Activated CD8-positive, alpha-beta T cell treated with anti-CD3 and anti-CD28 coated beads, Interleukin-2, amount 10 ng/mL, durations not matched to agents 7 days and 5 days (primary cell): ENCODE results near the gene HTT-AS. TPM values are rescaled to one million over a fixed set of nuclear protein-coding genes. Genes with fewer than 3 reads are reported as not detected.
A peak's percentile ranks its signal among the peaks of the same experiment; 100 is the strongest.

ENCODE experiments used
- ATAC-seq: fragments of 150-1000 bp; cut with Tn5 transposase; one replicate; pipeline ENCODE4 v1.10.0; 2021; ENCODE audit warnings: moderate library complexity
- CTCF ChIA-PET: fragments of 350-600 bp; sonication (Branson Sonifier 250); formaldehyde crosslinking; loops from one replicate; lab custom pipeline; 2021; ENCODE audit warnings: antibody characterized with exemption; lab: Charles Lee
- POLR2A ChIA-PET: fragments of 350-600 bp; sonication (Branson Sonifier 250); formaldehyde crosslinking; loops from one replicate; lab custom pipeline; 2021; ENCODE audit warnings: antibody characterized with exemption; lab: Charles Lee
- DNase-seq: peaks from one replicate; pipeline ENCODE4 v3.0.0-alpha.2; 2020
- H3K27ac Mint-ChIP-seq: one replicate; pipeline ENCODE4 v1.8.0; 2021; ENCODE audit warnings: mild to moderate bottlenecking, mixed read lengths
- H3K27me3 Mint-ChIP-seq: one replicate; pipeline ENCODE4 v1.8.0; 2021; ENCODE audit warnings: low read depth, mixed read lengths
- H3K36me3 Mint-ChIP-seq: one replicate; pipeline ENCODE4 v1.8.0; 2021; ENCODE audit warnings: low read depth, mixed read lengths
- H3K4me1 Mint-ChIP-seq: one replicate; pipeline ENCODE4 v1.8.0; 2021; ENCODE audit warnings: low read depth, mixed read lengths
- H3K4me3 Mint-ChIP-seq: one replicate; pipeline ENCODE4 v1.8.0; 2021; ENCODE audit warnings: mild to moderate bottlenecking, mixed read lengths
- H3K9me3 Mint-ChIP-seq: one replicate; pipeline ENCODE4 v1.8.0; 2022; ENCODE audit warnings: mixed read lengths; ENCODE audit not compliant: insufficient read depth
- total RNA-seq, 2 experiments: library from RNA; stranded (reverse); gene quantifications; one replicate each; pipeline ENCODE4 v1.2.3, GENCODE V29; 2021

HTT-AS gene
- total RNA-seq, 2 experiments from 2014 or later, result not detected

DNA sequence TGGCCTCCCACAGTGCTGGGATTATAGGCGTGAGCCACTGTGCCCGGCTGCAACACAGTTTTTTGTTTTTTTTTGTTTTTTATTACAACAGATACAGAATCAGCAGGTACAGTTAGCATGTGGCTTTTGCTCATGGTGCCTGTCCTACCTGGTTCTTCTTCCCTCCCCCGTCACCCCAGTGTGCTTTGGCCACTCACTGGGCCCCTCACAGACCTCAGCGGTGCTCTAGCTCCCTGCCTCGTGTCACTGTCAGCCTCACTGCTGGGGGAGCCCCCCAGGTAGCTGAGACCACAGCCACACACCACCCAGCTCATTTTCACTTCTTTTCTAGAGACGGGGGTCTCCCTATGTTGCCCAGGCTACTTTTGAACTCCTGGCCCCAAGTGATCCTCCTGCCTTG lies 38.7 kb downstream of the HTT-AS start:
- DNase-seq (no peak), ATAC-seq (no peak)
- Mint-ChIP-seq H3K36me3 (no peaks in the 10 kb centered on the region), H3K4me1 (peaks cover 31% of the 10 kb centered on the region), H3K27ac (peak overlapping the region; percentile 49), H3K4me3 (no peak overlapping the region), H3K9me3 (no peaks in the 10 kb centered on the region), H3K27me3 (peaks cover 13% of the 10 kb centered on the region)
- POLR2A ChIA-PET, result no interaction called here
- CTCF ChIA-PET, result no interaction called here

DNA sequence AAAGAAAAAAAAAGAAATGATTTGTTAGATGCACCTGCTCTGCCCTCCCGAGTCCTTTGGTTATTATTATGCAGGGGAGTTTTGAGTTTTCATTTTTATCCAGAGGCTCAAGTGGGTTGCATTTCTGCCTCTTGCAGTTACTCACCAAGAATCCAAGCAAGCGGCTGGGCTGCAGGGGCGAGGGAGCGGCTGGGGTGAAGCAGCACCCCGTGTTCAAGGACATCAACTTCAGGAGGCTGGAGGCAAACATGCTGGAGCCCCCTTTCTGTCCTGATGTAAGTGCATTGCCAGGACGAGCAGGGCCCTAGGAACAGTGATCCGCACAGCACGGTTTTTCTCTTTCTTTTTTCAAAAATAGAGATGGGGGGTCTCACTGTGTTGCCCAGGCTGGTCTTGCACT lies 39.1 kb downstream of the HTT-AS start:
- ATAC-seq (no peak), DNase-seq (no peak)
- Mint-ChIP-seq H3K9me3 (no peaks in the 10 kb centered on the region), H3K4me3 (no peak overlapping the region), H3K27me3 (peaks cover 13% of the 10 kb centered on the region), H3K4me1 (peaks cover 27% of the 10 kb centered on the region), H3K36me3 (no peaks in the 10 kb centered on the region), H3K27ac (no peak overlapping the region)
- ChIA-PET CTCF (no interaction called here), POLR2A (no interaction called here)

DNA sequence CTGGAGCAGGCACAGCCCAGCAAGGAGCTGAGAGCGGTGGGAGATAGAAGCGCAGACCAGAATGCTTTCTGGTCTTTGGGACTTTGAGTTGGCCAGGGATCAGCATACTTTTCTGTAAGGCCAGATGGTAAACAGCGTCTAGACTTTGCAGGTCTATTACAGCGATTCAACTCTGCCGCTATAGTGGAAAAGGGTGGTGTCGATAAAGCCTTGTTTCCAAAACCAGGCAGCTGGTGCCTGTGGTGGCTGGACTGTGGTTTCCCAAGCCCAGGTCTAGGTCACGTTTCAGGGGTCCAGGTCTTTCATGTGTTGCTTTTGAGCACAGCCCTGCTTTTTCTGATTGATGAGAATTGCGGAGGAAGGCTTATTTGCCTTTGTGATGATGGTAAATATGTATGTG lies 40.1 kb downstream of the HTT-AS start:
- DNase-seq, result no peak
- POLR2A ChIA-PET, result no interaction called here
- ATAC-seq, result no peak
- Mint-ChIP-seq H3K9me3 (no peaks in the 10 kb centered on the region), H3K4me1 (peaks cover 22% of the 10 kb centered on the region), H3K27me3 (peaks cover 13% of the 10 kb centered on the region), H3K27ac (no peak overlapping the region), H3K4me3 (no peak overlapping the region), H3K36me3 (no peaks in the 10 kb centered on the region)
- CTCF ChIA-PET, result interaction anchor here (1.3 kb wide), 1 partner anchor 21 kb away, joined by 3 read pairs; no protein-coding TSS in a partner anchor

DNA sequence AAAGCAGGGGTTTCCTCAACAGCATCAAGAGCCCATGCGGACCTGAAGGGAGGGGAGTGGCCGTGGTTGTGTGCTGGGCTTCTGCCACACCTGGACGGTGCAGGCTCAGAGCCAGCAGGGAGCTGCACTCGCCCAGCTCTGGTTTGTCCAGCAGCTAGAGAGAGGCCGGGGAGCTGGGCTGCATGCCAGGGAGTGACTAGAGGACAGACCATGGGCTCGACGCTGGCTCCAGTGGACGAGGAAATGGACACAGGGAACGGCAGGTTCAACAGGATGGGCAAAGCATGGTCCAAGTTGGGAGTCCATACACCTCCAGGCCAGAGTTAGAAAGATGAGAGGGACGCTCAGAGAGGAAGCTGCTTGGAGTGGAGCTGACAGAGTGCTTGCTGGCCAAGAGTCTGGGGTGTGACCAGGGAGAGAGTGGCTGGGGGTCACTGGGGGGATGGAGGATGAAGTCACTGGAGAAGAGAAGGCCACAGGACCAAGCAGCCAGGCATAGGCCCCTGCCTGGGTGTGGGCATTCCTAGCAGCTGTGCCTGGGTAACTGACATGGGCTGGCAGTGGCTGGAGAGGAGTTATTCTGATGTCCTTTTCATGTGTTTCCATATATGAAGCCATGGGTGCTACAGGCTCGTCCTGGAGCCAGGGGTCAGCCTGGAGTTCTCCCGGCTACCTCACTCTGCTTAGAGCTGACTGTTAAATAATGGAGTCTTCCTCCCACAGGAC lies 42.8 kb downstream of the HTT-AS start:
- DNase-seq, result no peak
- CTCF ChIA-PET, result no interaction called here
- Mint-ChIP-seq H3K36me3 (no peaks in the 10 kb centered on the region), H3K27me3 (peaks cover 6% of the 10 kb centered on the region), H3K9me3 (no peaks in the 10 kb centered on the region), H3K4me3 (no peak overlapping the region), H3K27ac (no peak overlapping the region), H3K4me1 (no peaks in the 10 kb centered on the region)
- POLR2A ChIA-PET, result no interaction called here
- ATAC-seq, result no peak

DNA sequence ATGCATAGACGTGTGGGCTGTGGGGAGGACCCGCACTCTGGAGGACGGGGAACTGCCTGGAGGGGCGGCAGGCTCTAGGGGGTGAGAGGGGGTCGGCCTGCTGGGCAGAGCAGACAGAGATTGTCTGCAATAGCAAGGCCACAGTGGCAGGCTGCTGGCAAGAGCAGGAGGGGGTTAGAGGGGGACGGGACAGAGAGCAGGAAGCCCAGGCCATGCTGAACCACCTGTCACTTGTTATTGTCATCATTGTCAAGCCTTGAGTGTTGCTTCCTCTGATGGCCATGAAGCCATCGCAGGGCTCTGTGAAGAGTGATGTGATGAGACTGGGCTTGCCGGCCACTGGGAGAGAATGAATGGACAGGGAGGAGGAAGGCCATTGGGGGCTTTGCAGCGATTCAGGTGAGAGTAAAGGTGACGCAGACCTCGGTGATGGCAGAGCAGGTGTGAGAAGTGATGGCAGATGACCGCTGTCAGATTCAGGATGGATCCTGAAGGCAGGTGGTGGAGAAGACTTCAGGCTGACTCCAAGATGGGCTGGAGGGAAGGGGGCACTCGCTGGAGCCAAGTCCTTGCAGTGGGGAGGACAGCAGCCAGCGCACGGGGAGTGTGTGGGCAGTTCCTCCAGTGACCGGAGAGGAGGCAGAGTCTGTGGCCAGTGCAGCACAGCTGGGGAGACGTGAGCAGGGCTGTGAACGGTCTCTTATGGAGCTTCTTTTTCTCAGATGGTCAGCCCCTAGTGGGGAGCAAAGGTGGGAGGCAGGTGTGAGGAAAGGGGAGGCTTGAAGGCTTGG lies 43.6 kb downstream of the HTT-AS start:
- H3K4me3 Mint-ChIP-seq, result no peak overlapping the region

DNA sequence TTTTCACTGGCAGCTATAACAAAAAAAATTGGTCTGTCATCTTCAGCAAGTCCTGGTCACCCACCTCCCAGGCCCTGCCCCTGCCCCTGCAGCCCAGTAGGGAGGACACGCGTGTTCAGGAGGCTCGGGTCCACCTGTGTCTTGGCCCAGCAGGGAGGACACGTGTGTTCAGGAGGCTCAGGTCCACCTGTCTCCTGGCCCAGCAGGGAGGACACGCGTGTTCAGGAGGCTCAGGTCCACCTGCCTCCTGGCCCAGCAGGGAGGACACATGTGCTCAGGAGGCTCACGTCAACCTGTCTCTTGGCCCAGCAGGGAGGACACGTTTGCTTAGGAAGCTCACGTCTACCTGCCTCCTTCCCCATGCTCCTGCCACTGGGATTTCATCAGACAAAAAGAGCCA lies 44.9 kb downstream of the HTT-AS start:
- ATAC-seq (no peak), DNase-seq (no peak)
- Mint-ChIP-seq H3K4me1 (no peaks in the 10 kb centered on the region), H3K36me3 (no peaks in the 10 kb centered on the region), H3K27ac (no peak overlapping the region), H3K4me3 (no peak overlapping the region), H3K9me3 (no peaks in the 10 kb centered on the region), H3K27me3 (no peaks in the 10 kb centered on the region)
- CTCF ChIA-PET, result no interaction called here
- POLR2A ChIA-PET, result no interaction called here

More for the DNA sequence above, 43.6 kb downstream of the HTT-AS start:
- no peaks in the 10 kb centered on the region for H3K4me1 Mint-ChIP-seq
- H3K27me3 Mint-ChIP-seq, result peaks cover 1% of the 10 kb centered on the region
- H3K36me3 Mint-ChIP-seq, result no peaks in the 10 kb centered on the region
- no peak for ATAC-seq
- H3K9me3 Mint-ChIP-seq, result no peaks in the 10 kb centered on the region
- ChIA-PET CTCF (no interaction called here), POLR2A (no interaction called here)
- DNase-seq, result no peak
- H3K27ac Mint-ChIP-seq, result no peak overlapping the region

DNA sequence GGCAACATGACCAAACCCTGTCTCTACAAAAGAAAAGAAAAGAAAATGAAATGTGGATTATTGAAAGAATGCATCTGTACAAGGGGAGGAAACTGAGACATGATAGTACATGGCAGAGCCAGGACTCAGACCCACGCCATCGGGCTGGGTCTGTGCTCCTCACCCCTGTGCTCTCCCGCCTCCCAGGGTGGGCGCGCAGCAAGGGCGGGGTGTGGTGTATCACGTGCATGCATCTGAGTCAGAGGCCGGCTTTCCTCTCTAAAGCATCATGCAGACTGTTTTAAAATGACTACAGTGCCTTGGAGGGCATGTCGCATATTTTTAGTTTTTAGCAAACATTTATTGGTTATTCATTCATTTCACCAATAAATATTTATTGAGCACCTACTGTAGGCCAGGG lies 47.8 kb downstream of the HTT-AS start:
- no peak for ATAC-seq
- POLR2A ChIA-PET, result no interaction called here
- no peaks in the 10 kb centered on the region for H3K36me3 Mint-ChIP-seq
- H3K4me1 Mint-ChIP-seq, result no peaks in the 10 kb centered on the region
- CTCF ChIA-PET, result no interaction called here
- H3K27ac Mint-ChIP-seq, result no peak overlapping the region
- peaks cover 2% of the 10 kb centered on the region for H3K27me3 Mint-ChIP-seq
- H3K9me3 Mint-ChIP-seq, result no peaks in the 10 kb centered on the region
- no peak for DNase-seq
- no peak overlapping the region for H3K4me3 Mint-ChIP-seq

DNA sequence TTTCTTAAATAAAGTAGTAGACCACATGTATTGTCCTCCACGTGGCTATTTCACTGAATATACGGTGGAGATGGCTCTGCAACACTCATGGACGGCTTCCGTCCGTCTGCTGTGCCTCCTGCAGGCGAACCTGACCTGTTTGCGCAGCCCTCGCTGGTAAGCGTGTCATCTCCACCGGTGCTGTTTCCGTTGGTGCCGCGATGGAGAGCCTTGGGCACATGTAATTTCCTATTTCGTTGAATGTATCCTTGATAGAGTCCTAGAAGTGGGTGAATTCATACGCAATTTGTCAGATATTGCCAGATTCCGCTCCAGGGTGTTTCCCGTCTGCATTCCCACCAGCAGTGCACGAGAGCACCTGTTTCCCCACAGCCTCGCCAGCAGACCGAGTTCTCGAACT lies 48.5 kb downstream of the HTT-AS start:
- no peaks in the 10 kb centered on the region for H3K36me3 Mint-ChIP-seq
- H3K4me3 Mint-ChIP-seq, result no peak overlapping the region
- ATAC-seq, result no peak
- CTCF ChIA-PET, result no interaction called here
- H3K27me3 Mint-ChIP-seq, result peaks cover 2% of the 10 kb centered on the region
- H3K9me3 Mint-ChIP-seq, result no peaks in the 10 kb centered on the region
- H3K4me1 Mint-ChIP-seq, result no peaks in the 10 kb centered on the region
- no peak for DNase-seq
- no peak overlapping the region for H3K27ac Mint-ChIP-seq
- POLR2A ChIA-PET, result no interaction called here

DNA sequence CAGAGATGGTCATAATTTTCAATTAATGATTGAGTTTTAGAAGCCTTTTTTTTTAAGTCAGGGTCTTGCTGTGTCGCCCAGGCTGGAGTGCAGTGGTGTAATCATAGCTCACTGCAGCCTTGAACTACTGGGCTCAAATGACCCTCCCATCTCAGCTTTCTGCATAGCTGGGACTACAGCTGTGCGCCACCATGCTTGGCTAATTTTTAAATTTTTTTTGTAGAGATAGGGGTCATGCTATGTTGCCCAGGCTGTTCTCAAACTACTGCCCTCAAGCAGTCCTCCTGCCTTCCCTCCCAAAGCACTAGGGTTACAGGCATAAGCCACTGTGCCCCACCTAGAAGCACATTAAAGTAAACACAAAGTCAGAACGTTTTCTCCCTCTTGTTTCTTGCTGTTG lies 51.7 kb downstream of the HTT-AS start:
- no peak overlapping the region for H3K27ac Mint-ChIP-seq
- H3K36me3 Mint-ChIP-seq, result no peaks in the 10 kb centered on the region
- no peak for DNase-seq
- no peaks in the 10 kb centered on the region for H3K4me1 Mint-ChIP-seq
- ChIA-PET CTCF (no interaction called here), POLR2A (no interaction called here)
- H3K9me3 Mint-ChIP-seq, result no peaks in the 10 kb centered on the region
- H3K4me3 Mint-ChIP-seq, result no peak overlapping the region
- no peak for ATAC-seq
- peaks cover 11% of the 10 kb centered on the region for H3K27me3 Mint-ChIP-seq

DNA sequence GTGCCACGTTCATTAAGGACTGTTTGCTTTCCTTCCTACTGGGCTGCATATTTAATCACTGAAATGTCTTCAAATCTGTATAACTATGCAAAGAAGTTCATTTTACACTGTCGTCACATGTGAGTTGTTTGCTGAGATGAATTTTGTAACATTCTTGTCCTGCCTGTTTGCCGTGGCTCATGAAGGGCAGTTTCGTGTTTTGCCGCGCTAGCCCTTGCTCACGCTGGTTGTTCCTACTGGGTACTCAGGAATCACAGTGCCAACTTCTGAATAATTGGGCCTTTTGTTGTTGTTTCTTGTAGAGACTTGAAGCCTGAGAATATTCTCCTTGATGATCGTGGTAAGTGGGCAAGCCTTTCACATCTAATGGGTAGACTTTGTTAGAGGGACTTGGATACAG lies 52.2 kb downstream of the HTT-AS start:
- no peak overlapping the region for H3K4me3 Mint-ChIP-seq
- H3K27me3 Mint-ChIP-seq, result peaks cover 11% of the 10 kb centered on the region
- POLR2A ChIA-PET, result no interaction called here
- H3K4me1 Mint-ChIP-seq, result no peaks in the 10 kb centered on the region
- no peak overlapping the region for H3K27ac Mint-ChIP-seq
- no peaks in the 10 kb centered on the region for H3K9me3 Mint-ChIP-seq
- ATAC-seq (no peak), DNase-seq (no peak)
- no peaks in the 10 kb centered on the region for H3K36me3 Mint-ChIP-seq
- CTCF ChIA-PET, result no interaction called here

DNA sequence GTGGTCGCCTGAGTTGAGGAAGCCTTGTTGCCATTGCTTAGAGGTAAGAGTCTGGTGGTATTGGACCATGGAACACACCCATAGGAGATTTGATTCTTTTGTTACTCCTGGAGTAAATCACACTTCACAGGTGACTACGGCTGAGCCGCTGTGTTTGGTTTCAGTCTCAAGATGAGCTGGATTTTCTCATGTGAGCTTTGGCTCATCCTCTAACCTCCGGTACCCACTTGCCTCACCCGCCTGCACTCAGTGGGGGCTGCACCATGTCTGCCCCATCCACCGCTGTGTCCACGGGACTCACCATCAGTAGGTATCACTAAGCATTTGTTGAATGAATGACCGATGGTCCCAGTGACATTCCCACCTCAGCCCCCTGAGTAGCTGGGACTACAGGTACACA lies 52.7 kb downstream of the HTT-AS start:
- ATAC-seq, result no peak
- no peaks in the 10 kb centered on the region for H3K4me1 Mint-ChIP-seq
- peaks cover 11% of the 10 kb centered on the region for H3K27me3 Mint-ChIP-seq
- POLR2A ChIA-PET, result no interaction called here
- no peaks in the 10 kb centered on the region for H3K9me3 Mint-ChIP-seq
- H3K4me3 Mint-ChIP-seq, result no peak overlapping the region
- H3K27ac Mint-ChIP-seq, result no peak overlapping the region
- CTCF ChIA-PET, result no interaction called here
- DNase-seq, result no peak
- no peaks in the 10 kb centered on the region for H3K36me3 Mint-ChIP-seq

DNA sequence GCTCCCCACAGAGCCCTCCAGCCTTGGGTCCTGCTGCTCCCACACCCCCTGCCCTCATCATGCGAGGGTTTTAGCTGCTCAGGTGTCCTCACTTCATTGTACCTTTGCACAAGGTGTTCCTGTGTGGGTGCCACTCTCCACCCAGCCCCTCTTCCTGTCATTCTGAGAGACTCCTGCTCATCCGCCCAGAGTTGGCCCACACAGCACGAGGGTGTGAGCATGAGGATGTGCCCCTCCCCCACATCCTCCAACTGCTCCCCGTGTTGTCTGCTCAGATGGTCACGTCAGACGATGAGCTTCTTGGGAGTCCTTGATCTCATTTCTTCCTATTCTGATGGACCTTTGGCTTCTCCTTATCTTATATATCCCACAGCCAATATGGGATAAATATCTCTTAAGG lies 53.2 kb downstream of the HTT-AS start:
- CTCF ChIA-PET, result no interaction called here
- no peak overlapping the region for H3K27ac Mint-ChIP-seq
- H3K4me3 Mint-ChIP-seq, result no peak overlapping the region
- H3K27me3 Mint-ChIP-seq, result peaks cover 11% of the 10 kb centered on the region
- ATAC-seq (no peak), DNase-seq (no peak)
- no peaks in the 10 kb centered on the region for H3K9me3 Mint-ChIP-seq
- POLR2A ChIA-PET, result no interaction called here
- H3K36me3 Mint-ChIP-seq, result no peaks in the 10 kb centered on the region
- no peaks in the 10 kb centered on the region for H3K4me1 Mint-ChIP-seq
